GM12878 (cell line): ENCODE data around the gene JAKMIP1. TPM values are rescaled to one million over a fixed set of nuclear protein-coding genes. Genes with fewer than 3 reads are reported as not detected.

Experiments used
- ATAC-seq: fragments of 200-7000 bp; cut with Tn5 transposase; 3 replicates; pipeline ENCODE4 v1.9.1; 2020; ENCODE audit warnings: mild to moderate bottlenecking, moderate library complexity
- BruUV-seq: library from RNA; stranded (reverse); fragments of 400-500 nt; replicated peaks from 2 replicates; lab custom pipeline; 2021; lab: Mats Ljungman, UMichigan
- CTCF ChIA-PET: fragments of 300-600 bp; sonication (Branson Sonifier 250); formaldehyde crosslinking; extraction: SDS; loops from one replicate; lab custom pipeline; 2021; ENCODE audit warnings: inconsistent platforms; lab: Yijun Ruan, JAX
- POLR2A ChIA-PET: fragments of 350-600 bp; formaldehyde crosslinking; extraction: SDS; loops from one replicate; lab custom pipeline; 2021; ENCODE audit warnings: inconsistent platforms; lab: Charles Lee
- RAD21 ChIA-PET: fragments of 300-600 bp; sonication (Branson Sonifier 250); formaldehyde crosslinking; loops from one replicate; lab custom pipeline; 2023; ENCODE audit warnings: antibody characterized with exemption; ENCODE audit not compliant: unreplicated experiment; lab: Charles Lee
- SMC1A ChIA-PET: fragments of 300-600 bp; sonication (Branson Sonifier 250); formaldehyde crosslinking; loops from one replicate; lab custom pipeline; 2023; ENCODE audit not compliant: unreplicated experiment, uncharacterized antibody; lab: Charles Lee
- DNase-seq: peaks from one replicate; pipeline ENCODE4 v3.0.0-alpha.2; 2011; ENCODE audit warnings: low read depth, low spot score
- FAIRE-seq: peaks from 3 replicates; lab custom pipeline; 2011; peaks lifted over from hg19 to GRCh38; lab: Jason Lieb, UNC
- H2AFZ ChIP-seq: 2 replicates; pipeline ENCODE4 v1.6.0; 2011; ENCODE audit warnings: low read depth, low read length, control low read depth; ENCODE audit not compliant: control insufficient read depth
- H3K27ac ChIP-seq: 2 replicates; pipeline ENCODE4 v1.5.1; 2011; ENCODE audit warnings: control low read depth; ENCODE audit not compliant: control insufficient read depth, insufficient read depth
- H3K27me3 ChIP-seq, 2 experiments: replicated peaks in 1 of 2; 2 replicates each; pipeline versions ENCODE4 v1.6.0 to v1.6.1; 2011; ENCODE audit warnings: low read length in 1 of 2; ENCODE audit not compliant: control insufficient read depth in 2 of 2, insufficient read depth in 2 of 2
- H3K36me3 ChIP-seq, 2 experiments: 2 replicates each; pipeline ENCODE4 v1.5.1; 2011; ENCODE audit warnings: low read length in 1 of 2; ENCODE audit not compliant: control insufficient read depth in 2 of 2, insufficient read depth in 2 of 2
- H3K4me1 ChIP-seq: 2 replicates; pipeline ENCODE4 v1.6.1; 2011; ENCODE audit warnings: mild to moderate bottlenecking, low read length, moderate library complexity, mixed read lengths; ENCODE audit not compliant: control insufficient read depth, insufficient read depth
- H3K4me2 ChIP-seq: 2 replicates; pipeline ENCODE4 v1.6.0; 2011; ENCODE audit warnings: control low read depth; ENCODE audit not compliant: control insufficient read depth, insufficient read depth
- H3K4me3 ChIP-seq: fragments of 200-600 bp; sonication (generic); 2 replicates; pipeline ENCODE4 v1.5.1; 2016
- H3K79me2 ChIP-seq: 2 replicates; pipeline ENCODE4 v1.6.0; 2011; ENCODE audit warnings: low read length; ENCODE audit not compliant: control insufficient read depth, insufficient read depth
- H3K9ac ChIP-seq: 2 replicates; pipeline ENCODE4 v1.8.0; 2011; ENCODE audit warnings: low read length, control low read depth, mixed read lengths; ENCODE audit not compliant: control insufficient read depth, insufficient read depth
- H3K9me3 ChIP-seq: replicated peaks from 3 replicates; pipeline ENCODE4 v1.5.1; 2011; ENCODE audit warnings: mild to moderate bottlenecking, low read length; ENCODE audit not compliant: control insufficient read depth, insufficient read depth
- H4K20me1 ChIP-seq: 2 replicates; pipeline ENCODE4 v1.6.0; 2011; ENCODE audit not compliant: control insufficient read depth, insufficient read depth
- PAX5 ChIP-seq: IDR thresholded peaks from 2 replicates; pipeline ENCODE4 v1.6.1; 2011; ENCODE audit warnings: low read depth, low read length, borderline replicate concordance
- PML ChIP-seq: IDR thresholded peaks from 2 replicates; pipeline ENCODE4 v1.6.1; 2012; ENCODE audit warnings: low read length, inconsistent platforms
- RUNX3 ChIP-seq: IDR thresholded peaks from 2 replicates; pipeline ENCODE4 v1.6.1; 2012; ENCODE audit warnings: low read length, inconsistent platforms
- SMAD5 ChIP-seq: IDR thresholded peaks from 2 replicates; pipeline ENCODE4 v1.6.1; 2016; ENCODE audit warnings: antibody characterized with exemption, low read depth
- SREBF1 ChIP-seq: IDR thresholded peaks from 2 replicates; pipeline ENCODE4 v1.6.1; 2012; ENCODE audit warnings: mild to moderate bottlenecking, low read length
- WGBS: methylation state at CpG from one replicate; pipeline ENCODE4 v1.1.6; 2016; ENCODE audit warnings: low lambda C conversion rate; ENCODE audit not compliant: insufficient replicate concordance, insufficient coverage; ENCODE audit errors: missing lambda C conversion rate; 5-methylcytosine and 5-hydroxymethylcytosine counted together
- in situ Hi-C: fragments of 300-500 bp; cut with MboI; formaldehyde crosslinking; loops from 9 replicates; pipeline ENCODE4 v1.14.3; 2018; ENCODE audit warnings: mixed read lengths
- intact Hi-C: fragments of 100-400 bp; cut with micrococcal nuclease; formaldehyde crosslinking; loops from one replicate; pipeline ENCODE4 v1.14.2; 2022; ENCODE audit not compliant: unreplicated experiment
- polyA plus RNA-seq, 11 experiments: library from polyadenylated mRNA; depleted of rRNA in 4 of 11; unstranded in 6 of 11; stranded (reverse) in 5 of 11; fragments of >200 nt; fragmentation: Nextera tagmentation in 4 of 11; fragmentation: Illumina TruSeq in 1 of 11; extraction: Ambion mirVana in 4 of 11; extraction: Trizol in 1 of 11; gene quantifications; 1 replicate in 1 of 11; 2 replicates in 10 of 11; pipeline versions ENCODE4 v1.2.1 to v1.2.3, GENCODE V29; 2011 to 2016; ENCODE audit warnings: inconsistent platforms in 2 of 11, missing spikeins in 2 of 11, low read depth in 1 of 11
- total RNA-seq, 4 experiments: library from RNA; depleted of rRNA in 3 of 4; stranded (reverse); fragments of >200 nt in 3 of 4; fragmentation: Illumina TruSeq in 1 of 4; extraction: Trizol in 1 of 4; gene quantifications; 2 replicates each; pipeline versions ENCODE4 v1.2.1 to v1.2.3, GENCODE V29; 2013 to 2021
- TF ChIP-seq, protein P1 (sequence below): IDR thresholded peaks from 2 replicates; pipeline ENCODE4 v1.6.1; 2011; ENCODE audit warnings: low read depth, mild to moderate bottlenecking, low read length, moderate library complexity, borderline replicate concordance; ENCODE audit errors: extremely low read depth
- TF ChIP-seq, protein P2 (sequence below): fragments of 450-650 bp; IDR thresholded peaks from 2 replicates; pipeline ENCODE4 v1.6.1; 2017; ENCODE audit warnings: antibody characterized with exemption, mild to moderate bottlenecking, moderate library complexity
- TF ChIP-seq, protein P3 (sequence below): IDR thresholded peaks from 2 replicates; pipeline ENCODE4 v1.6.1; 2012; ENCODE audit warnings: improper control_type of control experiment, low read depth, low read length; ENCODE audit not compliant: insufficient replicate concordance
- TF ChIP-seq, protein P4 (sequence below), 3 experiments: IDR thresholded peaks in 2 of 3; conservative IDR thresholded peaks in 1 of 3; 2 replicates each; pipeline ENCODE4 v1.5.1; 2011; ENCODE audit warnings: low read depth in 3 of 3, low read length in 3 of 3, mild to moderate bottlenecking in 3 of 3, control low read depth in 2 of 3, moderate library complexity in 2 of 3, inconsistent platforms in 1 of 3, mixed read lengths in 1 of 3; ENCODE audit not compliant: control insufficient read depth in 2 of 3, insufficient read depth in 1 of 3; ENCODE audit errors: extremely low read depth in 1 of 3
- TF ChIP-seq, protein P5 (sequence below): IDR thresholded peaks from 2 replicates; pipeline ENCODE4 v1.6.1; 2012; ENCODE audit warnings: low read depth, low read length, improper control_type of control experiment

JAKMIP1 gene
- total and polyA plus RNA-seq, 10 of the 15 experiments (the other 5 are each of a cell fraction or from before 2014, with no cell fraction given) = 0.52 to 16.7 (median 12.3) TPM

DNA sequence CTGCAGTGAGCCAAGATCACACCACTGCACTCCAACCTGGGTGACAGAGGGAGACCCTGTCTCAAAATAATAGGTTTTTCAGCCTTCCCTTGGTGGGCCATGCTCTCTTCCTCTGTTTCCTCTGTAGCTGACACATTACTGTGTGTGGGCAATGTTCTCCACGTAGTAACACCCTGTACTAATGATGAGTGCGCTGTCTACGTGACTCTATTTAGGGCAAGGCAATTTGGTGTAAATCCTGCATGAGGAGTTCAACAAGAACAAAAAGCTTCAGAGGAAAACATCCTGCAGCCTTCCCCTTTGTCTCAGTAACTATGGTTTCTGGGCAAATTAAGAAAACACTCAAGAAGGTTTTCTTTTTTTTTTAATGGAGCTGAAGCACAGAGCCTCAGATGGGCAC lies 24.4 kb upstream of the JAKMIP1 start:
- in situ Hi-C loops (no loop called here), intact Hi-C loops (no loop called here)
- POLR2A ChIA-PET = no interaction called here
- no peaks in the 10 kb centered on the region for H3K79me2 ChIP-seq
- H3K4me1 ChIP-seq = 0 out of 2 replicates have a peak, but pooled peaks cover 2% of the 10 kb centered on the region
- RAD21 ChIA-PET = no interaction called here
- no peak overlapping the region for H3K27ac ChIP-seq
- ATAC-seq (no peak), FAIRE-seq (no peak), DNase-seq (no peak)
- no peaks in the 10 kb centered on the region for H3K36me3 ChIP-seq
- BruUV-seq = no TSS peak
- no peaks in the 10 kb centered on the region; a peak in 2 of 4 replicates for H3K27me3 ChIP-seq
- H3K9ac ChIP-seq = no peak overlapping the region
- no peak overlapping the region for H2AFZ ChIP-seq
- H3K9me3 ChIP-seq = peaks cover 5% of the 10 kb centered on the region
- SMC1A ChIA-PET = interaction anchor here (0.7 to 1.2 kb wide), 2 partner anchors 44 to 97 kb away, joined by 3 to 4 read pairs; no protein-coding TSS in a partner anchor
- CTCF ChIA-PET = interaction anchor here (0.6 to 2.8 kb wide), 3 partner anchors 22 to 566 kb away, joined by 3 to 16 read pairs (median 4); no protein-coding TSS in a partner anchor
- H3K4me2 ChIP-seq = no peak overlapping the region
- WGBS = 7% methylated on average over 3 of the region's 3 CpGs
- H3K4me3 ChIP-seq = no peak overlapping the region
- no peaks in the 10 kb centered on the region; the same call in 1 of the 2 replicates for H4K20me1 ChIP-seq
- TF ChIP-seq PAX5 (no peak), SREBF1 (no peak), SMAD5 (no peak), RUNX3 (no peak), PML (no peak)
- TF ChIP-seq, protein P1, sequence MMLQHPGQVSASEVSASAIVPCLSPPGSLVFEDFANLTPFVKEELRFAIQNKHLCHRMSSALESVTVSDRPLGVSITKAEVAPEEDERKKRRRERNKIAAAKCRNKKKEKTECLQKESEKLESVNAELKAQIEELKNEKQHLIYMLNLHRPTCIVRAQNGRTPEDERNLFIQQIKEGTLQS = no peak
- TF ChIP-seq, protein P2, sequence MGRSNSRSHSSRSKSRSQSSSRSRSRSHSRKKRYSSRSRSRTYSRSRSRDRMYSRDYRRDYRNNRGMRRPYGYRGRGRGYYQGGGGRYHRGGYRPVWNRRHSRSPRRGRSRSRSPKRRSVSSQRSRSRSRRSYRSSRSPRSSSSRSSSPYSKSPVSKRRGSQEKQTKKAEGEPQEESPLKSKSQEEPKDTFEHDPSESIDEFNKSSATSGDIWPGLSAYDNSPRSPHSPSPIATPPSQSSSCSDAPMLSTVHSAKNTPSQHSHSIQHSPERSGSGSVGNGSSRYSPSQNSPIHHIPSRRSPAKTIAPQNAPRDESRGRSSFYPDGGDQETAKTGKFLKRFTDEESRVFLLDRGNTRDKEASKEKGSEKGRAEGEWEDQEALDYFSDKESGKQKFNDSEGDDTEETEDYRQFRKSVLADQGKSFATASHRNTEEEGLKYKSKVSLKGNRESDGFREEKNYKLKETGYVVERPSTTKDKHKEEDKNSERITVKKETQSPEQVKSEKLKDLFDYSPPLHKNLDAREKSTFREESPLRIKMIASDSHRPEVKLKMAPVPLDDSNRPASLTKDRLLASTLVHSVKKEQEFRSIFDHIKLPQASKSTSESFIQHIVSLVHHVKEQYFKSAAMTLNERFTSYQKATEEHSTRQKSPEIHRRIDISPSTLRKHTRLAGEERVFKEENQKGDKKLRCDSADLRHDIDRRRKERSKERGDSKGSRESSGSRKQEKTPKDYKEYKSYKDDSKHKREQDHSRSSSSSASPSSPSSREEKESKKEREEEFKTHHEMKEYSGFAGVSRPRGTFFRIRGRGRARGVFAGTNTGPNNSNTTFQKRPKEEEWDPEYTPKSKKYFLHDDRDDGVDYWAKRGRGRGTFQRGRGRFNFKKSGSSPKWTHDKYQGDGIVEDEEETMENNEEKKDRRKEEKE = no peak
- TF ChIP-seq, protein P3, sequence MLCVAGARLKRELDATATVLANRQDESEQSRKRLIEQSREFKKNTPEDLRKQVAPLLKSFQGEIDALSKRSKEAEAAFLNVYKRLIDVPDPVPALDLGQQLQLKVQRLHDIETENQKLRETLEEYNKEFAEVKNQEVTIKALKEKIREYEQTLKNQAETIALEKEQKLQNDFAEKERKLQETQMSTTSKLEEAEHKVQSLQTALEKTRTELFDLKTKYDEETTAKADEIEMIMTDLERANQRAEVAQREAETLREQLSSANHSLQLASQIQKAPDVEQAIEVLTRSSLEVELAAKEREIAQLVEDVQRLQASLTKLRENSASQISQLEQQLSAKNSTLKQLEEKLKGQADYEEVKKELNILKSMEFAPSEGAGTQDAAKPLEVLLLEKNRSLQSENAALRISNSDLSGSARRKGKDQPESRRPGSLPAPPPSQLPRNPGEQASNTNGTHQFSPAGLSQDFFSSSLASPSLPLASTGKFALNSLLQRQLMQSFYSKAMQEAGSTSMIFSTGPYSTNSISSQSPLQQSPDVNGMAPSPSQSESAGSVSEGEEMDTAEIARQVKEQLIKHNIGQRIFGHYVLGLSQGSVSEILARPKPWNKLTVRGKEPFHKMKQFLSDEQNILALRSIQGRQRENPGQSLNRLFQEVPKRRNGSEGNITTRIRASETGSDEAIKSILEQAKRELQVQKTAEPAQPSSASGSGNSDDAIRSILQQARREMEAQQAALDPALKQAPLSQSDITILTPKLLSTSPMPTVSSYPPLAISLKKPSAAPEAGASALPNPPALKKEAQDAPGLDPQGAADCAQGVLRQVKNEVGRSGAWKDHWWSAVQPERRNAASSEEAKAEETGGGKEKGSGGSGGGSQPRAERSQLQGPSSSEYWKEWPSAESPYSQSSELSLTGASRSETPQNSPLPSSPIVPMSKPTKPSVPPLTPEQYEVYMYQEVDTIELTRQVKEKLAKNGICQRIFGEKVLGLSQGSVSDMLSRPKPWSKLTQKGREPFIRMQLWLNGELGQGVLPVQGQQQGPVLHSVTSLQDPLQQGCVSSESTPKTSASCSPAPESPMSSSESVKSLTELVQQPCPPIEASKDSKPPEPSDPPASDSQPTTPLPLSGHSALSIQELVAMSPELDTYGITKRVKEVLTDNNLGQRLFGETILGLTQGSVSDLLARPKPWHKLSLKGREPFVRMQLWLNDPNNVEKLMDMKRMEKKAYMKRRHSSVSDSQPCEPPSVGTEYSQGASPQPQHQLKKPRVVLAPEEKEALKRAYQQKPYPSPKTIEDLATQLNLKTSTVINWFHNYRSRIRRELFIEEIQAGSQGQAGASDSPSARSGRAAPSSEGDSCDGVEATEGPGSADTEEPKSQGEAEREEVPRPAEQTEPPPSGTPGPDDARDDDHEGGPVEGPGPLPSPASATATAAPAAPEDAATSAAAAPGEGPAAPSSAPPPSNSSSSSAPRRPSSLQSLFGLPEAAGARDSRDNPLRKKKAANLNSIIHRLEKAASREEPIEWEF = no peak
- TF ChIP-seq, protein P4, sequence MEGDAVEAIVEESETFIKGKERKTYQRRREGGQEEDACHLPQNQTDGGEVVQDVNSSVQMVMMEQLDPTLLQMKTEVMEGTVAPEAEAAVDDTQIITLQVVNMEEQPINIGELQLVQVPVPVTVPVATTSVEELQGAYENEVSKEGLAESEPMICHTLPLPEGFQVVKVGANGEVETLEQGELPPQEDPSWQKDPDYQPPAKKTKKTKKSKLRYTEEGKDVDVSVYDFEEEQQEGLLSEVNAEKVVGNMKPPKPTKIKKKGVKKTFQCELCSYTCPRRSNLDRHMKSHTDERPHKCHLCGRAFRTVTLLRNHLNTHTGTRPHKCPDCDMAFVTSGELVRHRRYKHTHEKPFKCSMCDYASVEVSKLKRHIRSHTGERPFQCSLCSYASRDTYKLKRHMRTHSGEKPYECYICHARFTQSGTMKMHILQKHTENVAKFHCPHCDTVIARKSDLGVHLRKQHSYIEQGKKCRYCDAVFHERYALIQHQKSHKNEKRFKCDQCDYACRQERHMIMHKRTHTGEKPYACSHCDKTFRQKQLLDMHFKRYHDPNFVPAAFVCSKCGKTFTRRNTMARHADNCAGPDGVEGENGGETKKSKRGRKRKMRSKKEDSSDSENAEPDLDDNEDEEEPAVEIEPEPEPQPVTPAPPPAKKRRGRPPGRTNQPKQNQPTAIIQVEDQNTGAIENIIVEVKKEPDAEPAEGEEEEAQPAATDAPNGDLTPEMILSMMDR (IDR thresholded peaks at IDR 0.05 in 2 of 3, conservative IDR thresholded peaks at IDR 0.05 in 1 of 3; ENCODE audit: control insufficient read depth in 2 of 3, extremely low read depth in 1 of 3, insufficient read depth in 1 of 3, low read depth in 3 of 3, low read length in 3 of 3) = no peak
- TF ChIP-seq, protein P5, sequence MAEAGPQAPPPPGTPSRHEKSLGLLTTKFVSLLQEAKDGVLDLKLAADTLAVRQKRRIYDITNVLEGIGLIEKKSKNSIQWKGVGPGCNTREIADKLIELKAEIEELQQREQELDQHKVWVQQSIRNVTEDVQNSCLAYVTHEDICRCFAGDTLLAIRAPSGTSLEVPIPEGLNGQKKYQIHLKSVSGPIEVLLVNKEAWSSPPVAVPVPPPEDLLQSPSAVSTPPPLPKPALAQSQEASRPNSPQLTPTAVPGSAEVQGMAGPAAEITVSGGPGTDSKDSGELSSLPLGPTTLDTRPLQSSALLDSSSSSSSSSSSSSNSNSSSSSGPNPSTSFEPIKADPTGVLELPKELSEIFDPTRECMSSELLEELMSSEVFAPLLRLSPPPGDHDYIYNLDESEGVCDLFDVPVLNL = no peak
